Esophagus muscularis mucosa (tissue), 4 donors: Measurements from ENCODE around the gene SPTBN2. TPM values are rescaled to one million over a fixed set of nuclear protein-coding genes. Genes with fewer than 3 reads are reported as not detected.
A peak's percentile ranks its signal among the peaks of the same experiment; 100 is the strongest.

Experiments used
- DNase-seq: peaks from one replicate; pipeline ENCODE4 v3.0.0-alpha.2; 2017; ENCODE audit errors: extremely low spot score
- H3K27ac ChIP-seq, 4 donors: fragments of 200-600 bp; sonication (generic); replicated peaks in 1 of 4; 1 replicate in 3 of 4; 2 replicates in 1 of 4; pipeline ENCODE4 v1.5.1; 2016 to 2019; ENCODE audit warnings: mild to moderate bottlenecking in 1 of 4
- H3K27me3 ChIP-seq, 4 donors: fragments of 200-600 bp; sonication (generic); one replicate each; pipeline versions ENCODE4 v1.5.1 to v1.6.0; 2016 to 2019
- H3K36me3 ChIP-seq, 4 donors: fragments of 200-600 bp; sonication (generic); one replicate each; pipeline ENCODE4 v1.5.1; 2016 to 2019
- H3K4me1 ChIP-seq, 4 donors: fragments of 200-600 bp; sonication (generic); one replicate each; pipeline ENCODE4 v1.5.1; 2016 to 2019
- H3K4me3 ChIP-seq, 4 donors: fragments of 200-600 bp; sonication (generic); 1 replicate in 2 of 4; 2 replicates in 2 of 4; pipeline ENCODE4 v1.5.1; 2016 to 2019; ENCODE audit warnings: mild to moderate bottlenecking in 4 of 4, moderate library complexity in 1 of 4
- H3K9me3 ChIP-seq, 4 donors: fragments of 200-600 bp; sonication (generic); 1 replicate in 3 of 4; 2 replicates in 1 of 4; pipeline ENCODE4 v1.5.1; 2016 to 2019
- EP300 ChIP-seq: sonication (generic); formaldehyde crosslinking; IDR thresholded peaks from one replicate; pipeline ENCODE4 v1.6.1; 2017; ENCODE audit warnings: antibody characterized with exemption
- POLR2A ChIP-seq: fragments of 450-650 bp; IDR thresholded peaks from one replicate; pipeline ENCODE4 v1.6.1; 2017; ENCODE audit warnings: antibody characterized with exemption, moderate library complexity, mild to moderate bottlenecking, low read depth
- POLR2AphosphoS5 ChIP-seq, 2 donors: sonication (generic); formaldehyde crosslinking; IDR thresholded peaks; one replicate each; pipeline ENCODE4 v1.6.1; 2017; ENCODE audit warnings: antibody characterized with exemption in 2 of 2
- WGBS: methylation state at CpG from one replicate; pipeline ENCODE4 v1.1.5; 2018; 5-methylcytosine and 5-hydroxymethylcytosine counted together
- intact Hi-C: fragments of 100-400 bp; cut with DNase I; formaldehyde crosslinking; loops from one replicate; pipeline ENCODE4 v1.15.1; 2023
- small RNA-seq, 3 donors: library from RNA; depleted of rRNA; stranded (forward); fragments of <200 nt; gene quantifications; one replicate each; pipeline ENCODE3, GENCODE V24; 2016
- total RNA-seq, 4 donors: library from RNA; depleted of rRNA; stranded (reverse); fragments of >200 nt; gene quantifications; one replicate each; pipeline versions ENCODE4 v1.1.0 to v1.2.1, GENCODE V29; 2016
- TF ChIP-seq, protein P1 (sequence below), 3 experiments: fragments of 200-600 bp in 2 of 3; fragments of 450-650 bp in 1 of 3; sonication (generic) in 2 of 3; IDR thresholded peaks; one replicate each; pipeline ENCODE4 v1.5.1; 2017 to 2019; ENCODE audit warnings: antibody characterized with exemption in 3 of 3, mild to moderate bottlenecking in 2 of 3, moderate library complexity in 1 of 3

Gene SPTBN2
- total RNA-seq, 4 donors from 2014 or later = 3.3 to 12.5 (median 10.0) TPM

DNA sequence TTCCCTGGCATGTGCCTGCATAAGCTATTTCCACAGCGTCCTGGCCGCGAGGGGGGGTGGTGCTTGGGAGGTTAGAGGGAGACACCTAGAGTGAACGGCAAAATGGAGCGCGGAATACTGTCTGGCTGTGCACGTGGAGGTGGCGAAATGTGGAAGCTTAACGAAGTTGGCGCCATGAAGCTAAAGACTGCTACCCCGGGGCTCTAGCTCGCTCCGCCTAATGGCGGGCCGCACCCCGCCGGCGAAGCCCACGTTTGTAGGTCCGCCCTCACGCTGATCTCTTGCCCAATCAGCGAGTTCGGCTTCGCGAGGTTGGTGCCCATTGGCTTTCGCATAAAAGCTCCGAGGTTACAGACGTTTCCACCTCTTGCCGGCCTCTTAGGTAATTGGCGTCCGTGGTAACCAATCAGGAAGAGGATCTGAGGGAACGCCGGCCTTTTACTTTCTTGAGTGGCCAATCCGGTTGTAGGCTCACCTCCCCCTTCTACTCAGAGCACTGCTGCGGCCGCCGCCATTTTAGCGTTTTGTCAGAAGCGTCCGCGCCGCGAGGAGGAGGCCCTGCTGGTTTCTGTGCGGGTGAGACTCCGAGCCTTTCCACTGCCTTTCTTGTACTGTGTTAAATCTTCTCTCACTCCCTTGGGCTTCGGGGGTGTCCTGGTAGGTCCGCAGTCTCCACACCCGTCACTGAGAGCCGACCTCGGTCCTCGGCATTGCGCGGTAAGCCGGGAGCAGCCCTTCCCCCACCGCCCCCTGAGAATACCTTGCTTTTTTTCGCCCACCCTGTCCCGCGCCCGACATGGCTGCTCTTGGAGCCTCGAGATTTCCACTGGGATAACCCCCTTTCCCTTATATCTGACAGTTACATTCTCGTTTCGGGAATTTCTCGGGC is 90.6 kb downstream of the SPTBN2 start, which contains the start of gene RBM4:
Gene RBM4, plus strand, starts transcription at position 527 of the 889 bp plus-strand sequence. CDS start 1,009 bp downstream, outside the sequence.
- Histone ChIP-seq H3K4me1 (peaks cover 54 to 78% (median 65%) of the 10 kb centered on the region in 4 donors), H3K9me3 (no peaks in the 10 kb centered on the region), H3K27me3 (no peaks in the 10 kb centered on the region), H3K36me3 (peaks cover 10 to 44% (median 25%) of the 10 kb centered on the region in 4 donors), H3K4me3 (peak within 1 kb of the TSS; percentile 68 to 88 (median 80)), H3K27ac (peak within 1 kb of the TSS; percentile 89 to 93 (median 90))
- peak; percentile 100 for DNase-seq
- intact Hi-C loops = no loop called here
- no peak for TF ChIP-seq EP300
- peak; percentile 91 to 98 for TF ChIP-seq POLR2AphosphoS5 (IDR thresholded peaks at IDR 0.05)
- TF ChIP-seq, protein P1, sequence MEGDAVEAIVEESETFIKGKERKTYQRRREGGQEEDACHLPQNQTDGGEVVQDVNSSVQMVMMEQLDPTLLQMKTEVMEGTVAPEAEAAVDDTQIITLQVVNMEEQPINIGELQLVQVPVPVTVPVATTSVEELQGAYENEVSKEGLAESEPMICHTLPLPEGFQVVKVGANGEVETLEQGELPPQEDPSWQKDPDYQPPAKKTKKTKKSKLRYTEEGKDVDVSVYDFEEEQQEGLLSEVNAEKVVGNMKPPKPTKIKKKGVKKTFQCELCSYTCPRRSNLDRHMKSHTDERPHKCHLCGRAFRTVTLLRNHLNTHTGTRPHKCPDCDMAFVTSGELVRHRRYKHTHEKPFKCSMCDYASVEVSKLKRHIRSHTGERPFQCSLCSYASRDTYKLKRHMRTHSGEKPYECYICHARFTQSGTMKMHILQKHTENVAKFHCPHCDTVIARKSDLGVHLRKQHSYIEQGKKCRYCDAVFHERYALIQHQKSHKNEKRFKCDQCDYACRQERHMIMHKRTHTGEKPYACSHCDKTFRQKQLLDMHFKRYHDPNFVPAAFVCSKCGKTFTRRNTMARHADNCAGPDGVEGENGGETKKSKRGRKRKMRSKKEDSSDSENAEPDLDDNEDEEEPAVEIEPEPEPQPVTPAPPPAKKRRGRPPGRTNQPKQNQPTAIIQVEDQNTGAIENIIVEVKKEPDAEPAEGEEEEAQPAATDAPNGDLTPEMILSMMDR (IDR thresholded peaks at IDR 0.05) = peak in 1 of 3 experiments; percentile 1
- peak; percentile 79 for TF ChIP-seq POLR2A
- under 1% methylated on average over 54 of the region's 63 CpGs for WGBS

DNA sequence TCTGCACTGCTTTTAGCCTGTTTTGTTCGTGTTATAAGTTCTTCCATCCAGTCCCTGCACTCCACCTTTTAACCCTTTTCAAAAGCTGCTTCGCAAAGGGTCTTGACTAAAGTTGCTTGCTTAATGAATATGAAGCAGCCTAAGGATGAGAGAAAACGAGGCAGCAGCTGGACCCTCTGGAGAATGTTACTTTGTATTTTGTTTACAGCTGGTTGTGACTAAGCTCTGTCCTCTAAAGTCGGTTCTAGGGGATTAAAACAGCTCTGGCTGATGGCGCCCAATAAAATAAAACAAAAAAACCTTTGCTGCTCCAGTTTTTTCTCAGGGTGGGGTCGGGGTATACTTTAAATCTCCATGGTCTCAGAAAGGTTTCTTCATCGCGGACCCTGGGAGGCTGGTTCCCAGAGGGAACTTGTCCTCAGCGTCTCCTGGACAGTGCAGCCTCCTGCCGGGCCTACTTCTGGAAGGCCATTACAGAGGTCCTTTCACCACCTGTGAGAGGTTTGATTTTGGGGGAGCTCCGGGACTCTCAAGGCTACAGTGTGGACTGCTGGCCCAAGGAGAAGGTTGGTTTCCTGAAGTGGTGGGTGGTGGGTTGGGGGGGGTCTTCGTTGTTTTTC is 91.3 kb downstream of the SPTBN2 start:
- WGBS = 40% methylated on average over 12 of the region's 12 CpGs
- Histone ChIP-seq H3K4me3 (peak overlapping the region; percentile 68 to 88 (median 80)), H3K27me3 (no peaks in the 10 kb centered on the region), H3K4me1 (peaks cover 47 to 77% (median 65%) of the 10 kb centered on the region in 4 donors), H3K9me3 (no peaks in the 10 kb centered on the region), H3K36me3 (peaks cover 7 to 43% (median 22%) of the 10 kb centered on the region in 4 donors), H3K27ac (peak overlapping the region; percentile 81 to 93 (median 89))
- intact Hi-C loops = no loop called here
- TF ChIP-seq EP300 (no peak), POLR2A (no peak), POLR2AphosphoS5 (IDR thresholded peaks at IDR 0.05) (no peak)
- TF ChIP-seq, protein P1 (IDR thresholded peaks at IDR 0.05) = no peak
- no peak for DNase-seq

DNA sequence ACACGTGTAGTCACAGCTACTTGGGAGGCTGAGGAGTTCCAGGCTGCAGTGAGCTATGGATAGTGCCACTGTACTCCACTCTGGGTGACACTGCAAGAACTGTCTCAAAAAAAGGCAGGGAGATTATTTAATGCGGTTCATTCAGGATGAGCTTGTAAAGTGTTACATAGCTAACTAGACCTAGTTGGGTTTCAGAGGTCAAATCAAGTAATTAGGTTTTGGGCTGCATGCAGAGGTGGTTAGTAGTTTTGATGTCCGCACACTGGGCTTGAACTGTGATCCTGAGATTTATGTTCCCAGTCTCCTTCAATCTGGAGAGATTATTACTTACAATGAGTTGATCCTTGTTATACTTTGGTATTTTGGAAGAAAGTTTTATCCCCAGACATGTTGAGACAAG is 92.6 kb downstream of the SPTBN2 start:
- peak overlapping the region in 1 of 4 donors; percentile 19 for H3K27ac ChIP-seq
- DNase-seq = no peak
- H3K4me1 ChIP-seq = peaks cover 34 to 77% (median 64%) of the 10 kb centered on the region in 4 donors
- no peak overlapping the region for H3K4me3 ChIP-seq
- no peaks in the 10 kb centered on the region for H3K27me3 ChIP-seq
- WGBS = 80% methylated on average over 3 of the region's 3 CpGs
- no peaks in the 10 kb centered on the region for H3K9me3 ChIP-seq
- TF ChIP-seq, protein P1 (IDR thresholded peaks at IDR 0.05) = no peak
- TF ChIP-seq POLR2A (no peak), EP300 (no peak), POLR2AphosphoS5 (IDR thresholded peaks at IDR 0.05) (no peak)
- intact Hi-C loops = no loop called here
- H3K36me3 ChIP-seq = peaks cover 6 to 30% (median 19%) of the 10 kb centered on the region in 4 donors

Small RNAs within 50 kb of the gene (small RNA-seq; reads per million reads assigned to genes)
- gene RN7SL12P = 0 reads per million in 3 donors

Other genes with a start within 250 kb of the SPTBN2 start
- gene DPP3, start 248.8 kb downstream of the SPTBN2 start, total RNA-seq = 10 to 100 TPM; 17.8 to 33.3 (median 20.2) TPM
- gene BBS1, start 218.6 kb downstream of the SPTBN2 start, total RNA-seq = 10 to 100 TPM; 68.1 to 78.5 (median 73.1) TPM
- 10 to 100 TPM in 2 of 4 donors, 1 to 10 TPM in 2; 7.6 to 16.2 (median 12.2) TPM for gene ZDHHC24, start 183.2 kb downstream of the SPTBN2 start, total RNA-seq
- gene ACTN3, start 182.3 kb downstream of the SPTBN2 start, total RNA-seq = not detected
- 100 to 1,000 TPM in 2 of 4 donors, 10 to 100 TPM in 2; 73.1 to 112 (median 96.6) TPM for gene CTSF, start 160.6 kb downstream of the SPTBN2 start, total RNA-seq
- gene CCDC87, start 136.2 kb downstream of the SPTBN2 start, total RNA-seq = under 1 TPM; 0.17 to 0.83 (median 0.46) TPM
- gene CCS, start 136.0 kb downstream of the SPTBN2 start, total RNA-seq = 10 to 100 TPM; 27.8 to 50.7 (median 34.8) TPM
- gene RBM14, start 112.6 kb downstream of the SPTBN2 start, total RNA-seq = 10 to 100 TPM; 30.5 to 41.7 (median 34.9) TPM
- gene RBM4, start 90.5 kb downstream of the SPTBN2 start, total RNA-seq = 100 to 1,000 TPM in 1 of 4 donors, 10 to 100 TPM in 3; 82.2 to 101 (median 90.2) TPM
- 10 to 100 TPM; 10.3 to 13.2 (median 12.2) TPM for gene RBM4B, start 51.3 kb downstream of the SPTBN2 start, total RNA-seq
- 10 to 100 TPM in 3 of 4 donors, 1 to 10 TPM in 1; 8.7 to 18.2 (median 13.0) TPM for gene RCE1, start 114.2 kb upstream of the SPTBN2 start, total RNA-seq
- 10 to 100 TPM in 2 of 4 donors, 1 to 10 TPM in 2; 8.7 to 21.9 (median 13.1) TPM for gene LRFN4, start 127.8 kb upstream of the SPTBN2 start, total RNA-seq
- gene PC, start 229.2 kb upstream of the SPTBN2 start, total RNA-seq = 1 to 10 TPM; 2.1 to 5.5 (median 5.1) TPM
- not detected for gene C11orf86, start 246.1 kb upstream of the SPTBN2 start, total RNA-seq